GM12878 (cell line): ENCODE results near the gene SRGAP1. TPM values are rescaled to one million over a fixed set of nuclear protein-coding genes. Genes with fewer than 3 reads are reported as not detected.

Experiments used
- ATAC-seq: fragments of 200-7000 bp; cut with Tn5 transposase; 3 replicates; pipeline ENCODE4 v1.9.1; 2020; ENCODE audit warnings: mild to moderate bottlenecking, moderate library complexity
- BruUV-seq: library from RNA; stranded (reverse); fragments of 400-500 nt; replicated peaks from 2 replicates; lab custom pipeline; 2021; lab: Mats Ljungman, UMichigan
- CTCF ChIA-PET: fragments of 300-600 bp; sonication (Branson Sonifier 250); formaldehyde crosslinking; extraction: SDS; loops from one replicate; lab custom pipeline; 2021; ENCODE audit warnings: inconsistent platforms; lab: Yijun Ruan, JAX
- POLR2A ChIA-PET: fragments of 350-600 bp; formaldehyde crosslinking; extraction: SDS; loops from one replicate; lab custom pipeline; 2021; ENCODE audit warnings: inconsistent platforms; lab: Charles Lee
- RAD21 ChIA-PET: fragments of 300-600 bp; sonication (Branson Sonifier 250); formaldehyde crosslinking; loops from one replicate; lab custom pipeline; 2023; ENCODE audit warnings: antibody characterized with exemption; ENCODE audit not compliant: unreplicated experiment; lab: Charles Lee
- SMC1A ChIA-PET: fragments of 300-600 bp; sonication (Branson Sonifier 250); formaldehyde crosslinking; loops from one replicate; lab custom pipeline; 2023; ENCODE audit not compliant: unreplicated experiment, uncharacterized antibody; lab: Charles Lee
- DNase-seq: peaks from one replicate; pipeline ENCODE4 v3.0.0-alpha.2; 2011; ENCODE audit warnings: low read depth, low spot score
- FAIRE-seq: peaks from 3 replicates; lab custom pipeline; 2011; peaks lifted over from hg19 to GRCh38; lab: Jason Lieb, UNC
- H2AFZ ChIP-seq: 2 replicates; pipeline ENCODE4 v1.6.0; 2011; ENCODE audit warnings: low read depth, low read length, control low read depth; ENCODE audit not compliant: control insufficient read depth
- H3K27ac ChIP-seq: 2 replicates; pipeline ENCODE4 v1.5.1; 2011; ENCODE audit warnings: control low read depth; ENCODE audit not compliant: control insufficient read depth, insufficient read depth
- H3K27me3 ChIP-seq, 2 experiments: replicated peaks in 1 of 2; 2 replicates each; pipeline versions ENCODE4 v1.6.0 to v1.6.1; 2011; ENCODE audit warnings: low read length in 1 of 2; ENCODE audit not compliant: control insufficient read depth in 2 of 2, insufficient read depth in 2 of 2
- H3K36me3 ChIP-seq, 2 experiments: 2 replicates each; pipeline ENCODE4 v1.5.1; 2011; ENCODE audit warnings: low read length in 1 of 2; ENCODE audit not compliant: control insufficient read depth in 2 of 2, insufficient read depth in 2 of 2
- H3K4me1 ChIP-seq: 2 replicates; pipeline ENCODE4 v1.6.1; 2011; ENCODE audit warnings: mild to moderate bottlenecking, low read length, moderate library complexity, mixed read lengths; ENCODE audit not compliant: control insufficient read depth, insufficient read depth
- H3K4me2 ChIP-seq: 2 replicates; pipeline ENCODE4 v1.6.0; 2011; ENCODE audit warnings: control low read depth; ENCODE audit not compliant: control insufficient read depth, insufficient read depth
- H3K4me3 ChIP-seq: fragments of 200-600 bp; sonication (generic); 2 replicates; pipeline ENCODE4 v1.5.1; 2016
- H3K79me2 ChIP-seq: 2 replicates; pipeline ENCODE4 v1.6.0; 2011; ENCODE audit warnings: low read length; ENCODE audit not compliant: control insufficient read depth, insufficient read depth
- H3K9ac ChIP-seq: 2 replicates; pipeline ENCODE4 v1.8.0; 2011; ENCODE audit warnings: low read length, control low read depth, mixed read lengths; ENCODE audit not compliant: control insufficient read depth, insufficient read depth
- H3K9me3 ChIP-seq: replicated peaks from 3 replicates; pipeline ENCODE4 v1.5.1; 2011; ENCODE audit warnings: mild to moderate bottlenecking, low read length; ENCODE audit not compliant: control insufficient read depth, insufficient read depth
- H4K20me1 ChIP-seq: 2 replicates; pipeline ENCODE4 v1.6.0; 2011; ENCODE audit not compliant: control insufficient read depth, insufficient read depth
- ATF3 ChIP-seq: IDR thresholded peaks from 2 replicates; pipeline ENCODE4 v1.6.1; 2011; ENCODE audit warnings: low read depth, mild to moderate bottlenecking, low read length, moderate library complexity, borderline replicate concordance; ENCODE audit errors: extremely low read depth
- BCL11A ChIP-seq: IDR thresholded peaks from 2 replicates; pipeline ENCODE4 v1.6.1; 2011; ENCODE audit warnings: low read depth, low read length
- BMI1 ChIP-seq: fragments of 450-650 bp; IDR thresholded peaks from 2 replicates; pipeline ENCODE4 v1.6.1; 2016; ENCODE audit warnings: mild to moderate bottlenecking, moderate library complexity, borderline replicate concordance
- JUND ChIP-seq: IDR thresholded peaks from 2 replicates; pipeline ENCODE4 v1.6.1; 2012; ENCODE audit warnings: low read depth, mild to moderate bottlenecking, low read length, improper control_type of control experiment, moderate library complexity
- MLLT1 ChIP-seq: fragments of 450-650 bp; IDR thresholded peaks from 2 replicates; pipeline ENCODE4 v1.6.1; 2016; ENCODE audit warnings: mild to moderate bottlenecking
- MTA2 ChIP-seq: fragments of 450-650 bp; IDR thresholded peaks from 2 replicates; pipeline ENCODE4 v1.6.1; 2016; ENCODE audit warnings: low read depth, mild to moderate bottlenecking, moderate library complexity
- MYC ChIP-seq: IDR thresholded peaks from 2 replicates; pipeline ENCODE4 v1.6.1; 2011; ENCODE audit warnings: mild to moderate bottlenecking, low read length, moderate library complexity, inconsistent platforms; ENCODE audit not compliant: insufficient read depth, insufficient replicate concordance, insufficient read length, severe bottlenecking
- NFIC ChIP-seq: IDR thresholded peaks from 2 replicates; pipeline ENCODE4 v1.6.1; 2012; ENCODE audit warnings: low read depth, mild to moderate bottlenecking, inconsistent platforms, low read length, moderate library complexity
- NFYB ChIP-seq: IDR thresholded peaks from 2 replicates; pipeline ENCODE4 v1.6.1; 2011; ENCODE audit warnings: low read depth, mild to moderate bottlenecking, low read length, improper control_type of control experiment, moderate library complexity; ENCODE audit not compliant: insufficient read depth
- PAX8 ChIP-seq: fragments of 450-650 bp; IDR thresholded peaks from 2 replicates; pipeline ENCODE4 v1.6.1; 2017; ENCODE audit warnings: mild to moderate bottlenecking, moderate library complexity
- RELA ChIP-seq: fragments of 450-650 bp; IDR thresholded peaks from 2 replicates; pipeline ENCODE4 v1.8.0; 2014; ENCODE audit warnings: borderline replicate concordance; ENCODE audit not compliant: partially characterized antibody
- ZBTB4 ChIP-seq: fragments of 450-650 bp; formaldehyde crosslinking; IDR thresholded peaks from 2 replicates; pipeline ENCODE4 v1.4.0; 2022; ENCODE audit warnings: mild to moderate bottlenecking, moderate library complexity
- ZNF217 ChIP-seq: fragments of 450-650 bp; IDR thresholded peaks from 2 replicates; pipeline ENCODE4 v1.6.1; 2017; ENCODE audit warnings: antibody characterized with exemption, mild to moderate bottlenecking
- ZNF274 ChIP-seq: IDR thresholded peaks from one replicate; pipeline ENCODE4 v1.8.0; 2011; ENCODE audit not compliant: insufficient read length, insufficient read depth
- ZZZ3 ChIP-seq: IDR thresholded peaks from 2 replicates; pipeline ENCODE4 v1.6.1; 2011; ENCODE audit warnings: low read depth; ENCODE audit not compliant: control insufficient read depth, insufficient read length
- WGBS: methylation state at CpG from one replicate; pipeline ENCODE4 v1.1.6; 2016; ENCODE audit warnings: low lambda C conversion rate; ENCODE audit not compliant: insufficient replicate concordance, insufficient coverage; ENCODE audit errors: missing lambda C conversion rate; 5-methylcytosine and 5-hydroxymethylcytosine counted together
- in situ Hi-C: fragments of 300-500 bp; cut with MboI; formaldehyde crosslinking; loops from 9 replicates; pipeline ENCODE4 v1.14.3; 2018; ENCODE audit warnings: mixed read lengths
- intact Hi-C: fragments of 100-400 bp; cut with micrococcal nuclease; formaldehyde crosslinking; loops from one replicate; pipeline ENCODE4 v1.14.2; 2022; ENCODE audit not compliant: unreplicated experiment
- polyA plus RNA-seq, 11 experiments: library from polyadenylated mRNA; depleted of rRNA in 4 of 11; unstranded in 6 of 11; stranded (reverse) in 5 of 11; fragments of >200 nt; fragmentation: Nextera tagmentation in 4 of 11; fragmentation: Illumina TruSeq in 1 of 11; extraction: Ambion mirVana in 4 of 11; extraction: Trizol in 1 of 11; gene quantifications; 1 replicate in 1 of 11; 2 replicates in 10 of 11; pipeline versions ENCODE4 v1.2.1 to v1.2.3, GENCODE V29; 2011 to 2016; ENCODE audit warnings: inconsistent platforms in 2 of 11, missing spikeins in 2 of 11, low read depth in 1 of 11
- total RNA-seq, 4 experiments: library from RNA; depleted of rRNA in 3 of 4; stranded (reverse); fragments of >200 nt in 3 of 4; fragmentation: Illumina TruSeq in 1 of 4; extraction: Trizol in 1 of 4; gene quantifications; 2 replicates each; pipeline versions ENCODE4 v1.2.1 to v1.2.3, GENCODE V29; 2013 to 2021

The SRGAP1 gene
- total and polyA plus RNA-seq, 10 of the 15 experiments (the other 5 are each of a cell fraction or from before 2014, with no cell fraction given), result 0.16 to 0.85 (median 0.46) TPM

GRCh38 chr12:63795032-63795687, 49.3 kb upstream of the SRGAP1 start:
- H3K4me3 ChIP-seq, result no peak overlapping the region
- no peak overlapping the region for H3K27ac ChIP-seq
- FAIRE-seq, result no peak
- no peaks in the 10 kb centered on the region for H3K27me3 ChIP-seq
- H3K9me3 ChIP-seq, result no peaks in the 10 kb centered on the region
- no peaks in the 10 kb centered on the region for H4K20me1 ChIP-seq
- CTCF ChIA-PET, result no interaction called here
- RAD21 ChIA-PET, result no interaction called here
- no peak for TF ChIP-seq NFIC
- no peak for TF ChIP-seq ZNF217
- TF ChIP-seq JUND, result no peak
- no peak for TF ChIP-seq ATF3
- no peak for TF ChIP-seq MLLT1
- TF ChIP-seq PAX8, result no peak
- TF ChIP-seq RELA, result no peak
- no peak for TF ChIP-seq ZNF274
- TF ChIP-seq BMI1, result no peak
- TF ChIP-seq NFYB, result no peak
- no peak for TF ChIP-seq ZZZ3
- no peak for TF ChIP-seq MTA2
- TF ChIP-seq MYC, result no peak
- TF ChIP-seq BCL11A, result no peak
- no peak for TF ChIP-seq ZBTB4 (CRISPR knock-in tag)
- TF ChIP-seq, all 136 proteins: peak for 0
- Histone ChIP-seq H3K36me3 (peaks cover 0 to 6% of the 10 kb centered on the region in 2 experiments; a peak in 1 of 4 replicates), H3K4me2 (no peak overlapping the region), H2AFZ (no peak overlapping the region), H3K79me2 (no peaks in the 10 kb centered on the region), H3K4me1 (no peaks in the 10 kb centered on the region), H3K9ac (no peak overlapping the region)
- no TSS peak for BruUV-seq
- ChIA-PET SMC1A (interaction anchor here (0.9 kb wide), 1 partner anchor 15 kb away, joined by 3 read pairs; no protein-coding TSS in a partner anchor), POLR2A (no interaction called here)
- in situ Hi-C loops (loop anchor here (5.0 kb wide), 1 partner anchor 378 kb away; no protein-coding TSS in a partner anchor), intact Hi-C loops (no loop called here)
- ATAC-seq (no peak), DNase-seq (no peak)
- WGBS, result 97% methylated on average over 9 of the region's 10 CpGs
